KMS-11 (cell line): ENCODE measurements around the gene ZNF609.

ENCODE experiments used
- H2AFZ ChIP-seq: fragments of 200-600 bp; sonication (generic); 2 replicates; pipeline ENCODE4 v1.6.1; 2016; ENCODE audit warnings: antibody characterized with exemption, mixed run types, low read depth
- H3K27ac ChIP-seq: fragments of 200-600 bp; sonication (generic); 2 replicates; pipeline ENCODE4 v1.6.1; 2016; ENCODE audit warnings: mild to moderate bottlenecking, mixed run types
- H3K27me3 ChIP-seq: fragments of 200-600 bp; sonication (generic); 2 replicates; pipeline ENCODE4 v1.6.1; 2017; ENCODE audit warnings: mild to moderate bottlenecking, low read depth, mixed run types, moderate library complexity; ENCODE audit not compliant: insufficient read depth
- H3K36me3 ChIP-seq: fragments of 200-600 bp; sonication (generic); 2 replicates; pipeline ENCODE4 v1.6.1; 2017; ENCODE audit warnings: mild to moderate bottlenecking, mixed run types; ENCODE audit not compliant: insufficient read depth
- H3K4me1 ChIP-seq: fragments of 200-600 bp; sonication (generic); 2 replicates; pipeline ENCODE4 v1.6.1; 2016; ENCODE audit warnings: mild to moderate bottlenecking, low read depth, mixed run types; ENCODE audit not compliant: poor library complexity, severe bottlenecking
- H3K4me2 ChIP-seq: fragments of 200-600 bp; sonication (generic); 2 replicates; pipeline ENCODE4 v1.7.0; 2016; ENCODE audit warnings: mild to moderate bottlenecking, mixed run types
- H3K4me3 ChIP-seq: fragments of 200-600 bp; sonication (generic); IDR thresholded peaks from 2 replicates; pipeline ENCODE4 v1.6.1; 2017; ENCODE audit warnings: low read depth, low read length, mixed read lengths; ENCODE audit not compliant: insufficient read depth
- H3K79me2 ChIP-seq: fragments of 200-600 bp; sonication (generic); 2 replicates; pipeline ENCODE4 v1.6.1; 2016; ENCODE audit warnings: low read depth, mixed run types; ENCODE audit not compliant: insufficient read depth
- H3K9ac ChIP-seq: fragments of 200-600 bp; sonication (generic); 2 replicates; pipeline ENCODE4 v1.6.1; 2016; ENCODE audit warnings: mild to moderate bottlenecking, mixed run types
- H4K20me1 ChIP-seq: fragments of 200-600 bp; sonication (generic); 2 replicates; pipeline ENCODE4 v1.6.1; 2016; ENCODE audit warnings: mild to moderate bottlenecking, mixed run types; ENCODE audit not compliant: insufficient read depth
- TF ChIP-seq, protein P1 (sequence below): fragments of 200-600 bp; sonication (generic); conservative IDR thresholded peaks from 2 replicates; pipeline ENCODE4 v1.6.1; 2017; ENCODE audit warnings: low read depth, mild to moderate bottlenecking, antibody characterized with exemption, low read length, moderate library complexity, mixed read lengths

ZNF609 gene

DNA sequence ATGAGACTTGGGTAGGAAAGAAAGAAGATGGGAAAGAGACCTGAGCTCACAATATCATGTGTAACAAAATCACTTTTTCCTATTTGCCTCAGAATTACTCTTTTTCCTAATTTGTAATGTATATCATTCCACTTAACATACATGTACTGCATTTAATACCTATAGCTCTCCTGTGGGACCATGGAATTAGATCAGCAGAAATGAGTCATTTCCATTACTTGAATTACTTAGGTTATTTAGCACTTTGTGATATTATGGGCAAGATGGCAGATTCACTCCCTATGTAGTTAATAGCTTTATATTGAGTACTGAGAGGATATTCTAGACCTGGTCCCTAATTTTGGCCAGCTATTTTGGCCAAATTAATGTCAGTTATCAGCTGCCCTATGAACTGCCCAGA, 70.5 kb downstream of the ZNF609 start:
- Histone ChIP-seq H3K36me3 (no peaks in the 10 kb centered on the region), H3K9ac (no peak overlapping the region), H3K79me2 (peaks cover 100% of the 10 kb centered on the region), H4K20me1 (peaks cover 9% of the 10 kb centered on the region; the same call in 1 of the 2 replicates), H3K4me1 (peaks cover 52% of the 10 kb centered on the region), H3K4me2 (no peak overlapping the region), H2AFZ (no peak overlapping the region), H3K27ac (no peak overlapping the region), H3K27me3 (no peaks in the 10 kb centered on the region), H3K4me3 (no peak overlapping the region)
- TF ChIP-seq, protein P1, sequence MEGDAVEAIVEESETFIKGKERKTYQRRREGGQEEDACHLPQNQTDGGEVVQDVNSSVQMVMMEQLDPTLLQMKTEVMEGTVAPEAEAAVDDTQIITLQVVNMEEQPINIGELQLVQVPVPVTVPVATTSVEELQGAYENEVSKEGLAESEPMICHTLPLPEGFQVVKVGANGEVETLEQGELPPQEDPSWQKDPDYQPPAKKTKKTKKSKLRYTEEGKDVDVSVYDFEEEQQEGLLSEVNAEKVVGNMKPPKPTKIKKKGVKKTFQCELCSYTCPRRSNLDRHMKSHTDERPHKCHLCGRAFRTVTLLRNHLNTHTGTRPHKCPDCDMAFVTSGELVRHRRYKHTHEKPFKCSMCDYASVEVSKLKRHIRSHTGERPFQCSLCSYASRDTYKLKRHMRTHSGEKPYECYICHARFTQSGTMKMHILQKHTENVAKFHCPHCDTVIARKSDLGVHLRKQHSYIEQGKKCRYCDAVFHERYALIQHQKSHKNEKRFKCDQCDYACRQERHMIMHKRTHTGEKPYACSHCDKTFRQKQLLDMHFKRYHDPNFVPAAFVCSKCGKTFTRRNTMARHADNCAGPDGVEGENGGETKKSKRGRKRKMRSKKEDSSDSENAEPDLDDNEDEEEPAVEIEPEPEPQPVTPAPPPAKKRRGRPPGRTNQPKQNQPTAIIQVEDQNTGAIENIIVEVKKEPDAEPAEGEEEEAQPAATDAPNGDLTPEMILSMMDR, result no peak

DNA sequence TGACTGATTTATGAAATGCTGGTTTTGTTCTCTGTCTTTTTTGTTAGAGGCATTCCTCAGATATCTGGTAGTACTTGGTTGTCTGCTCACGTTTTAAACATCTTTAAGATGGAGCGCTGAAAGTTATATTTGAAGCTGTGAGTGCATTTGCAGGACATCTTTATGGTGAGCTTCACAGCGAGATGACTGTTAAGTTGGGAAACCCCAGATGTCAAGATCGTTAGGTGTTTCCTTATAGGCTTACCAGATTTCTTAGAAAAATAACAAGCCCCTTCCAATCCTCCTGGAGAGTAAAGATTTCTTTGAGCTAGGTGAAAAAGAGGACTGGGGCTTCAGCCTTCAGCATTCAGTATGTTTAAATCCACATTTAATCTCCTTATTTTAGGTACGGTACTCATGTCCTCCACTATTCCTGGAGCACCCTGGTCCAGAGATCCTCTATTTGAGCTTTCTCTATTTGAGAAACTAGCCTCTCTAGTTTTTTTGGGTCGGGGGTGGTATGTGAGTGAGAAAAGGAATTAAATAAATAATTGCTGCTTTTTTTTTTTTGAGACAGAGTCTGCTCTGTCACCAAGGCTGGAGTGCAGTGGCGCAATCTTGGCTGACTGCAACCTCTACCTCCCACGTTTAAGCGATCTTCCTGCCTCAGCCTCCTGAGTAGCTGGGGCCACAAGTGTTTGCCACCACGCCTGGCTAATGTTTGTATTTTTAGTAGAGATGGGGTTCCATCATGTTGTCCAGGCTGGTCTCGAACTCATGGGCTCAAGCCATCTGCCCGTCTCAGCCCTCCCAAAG, 72.3 kb downstream of the ZNF609 start:
- H3K79me2 ChIP-seq, result peaks cover 100% of the 10 kb centered on the region

DNA sequence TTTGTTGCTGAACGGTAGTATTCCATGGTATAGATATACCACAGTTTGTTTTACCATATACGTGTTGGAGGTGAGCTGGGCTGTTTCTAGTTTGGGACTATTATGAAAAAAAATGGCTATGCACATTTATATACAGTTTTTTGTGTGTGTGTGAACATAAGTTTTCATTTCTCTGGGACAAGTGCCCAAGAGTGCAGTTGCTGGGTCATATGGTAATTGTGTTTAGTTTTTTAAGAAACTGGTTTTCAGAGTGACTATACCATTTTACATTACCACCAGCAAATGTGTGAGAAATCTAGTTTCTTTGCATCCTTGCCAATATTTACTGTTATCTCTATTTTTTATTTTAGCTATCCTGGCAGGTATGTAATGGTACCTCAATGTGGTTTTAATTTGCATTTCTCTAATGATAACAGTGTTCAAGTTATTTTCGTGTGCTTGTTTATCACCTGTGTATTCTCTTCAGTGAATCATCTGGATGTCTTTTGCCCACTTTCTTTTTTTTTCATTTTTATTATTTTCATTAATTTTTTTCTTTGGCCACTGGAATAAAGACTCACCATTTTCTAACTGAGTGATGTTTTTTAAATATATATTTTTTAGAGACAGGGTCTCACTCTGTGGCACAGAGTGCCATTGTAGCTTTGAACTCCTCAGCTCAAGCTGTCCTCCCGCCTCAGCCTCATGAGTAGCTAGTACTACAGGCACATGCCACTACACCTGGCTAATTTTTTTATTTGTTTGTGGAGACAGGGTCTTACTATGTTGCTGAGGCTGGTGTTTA, 75.3 kb downstream of the ZNF609 start:
- H3K4me2 ChIP-seq, result peak overlapping the region; percentile 31; the same call in 1 of the 2 replicates
- no peaks in the 10 kb centered on the region for H3K27me3 ChIP-seq
- H3K9ac ChIP-seq, result no peak overlapping the region
- peaks cover 12% of the 10 kb centered on the region; the same call in 1 of the 2 replicates for H4K20me1 ChIP-seq
- TF ChIP-seq, protein P1, result no peak
- peaks cover 96% of the 10 kb centered on the region for H3K79me2 ChIP-seq
- H3K4me3 ChIP-seq, result no peak overlapping the region
- H3K4me1 ChIP-seq, result peaks cover 27% of the 10 kb centered on the region
- H3K27ac ChIP-seq, result no peak overlapping the region
- H3K36me3 ChIP-seq, result no peaks in the 10 kb centered on the region
- H2AFZ ChIP-seq, result no peak overlapping the region

More for the DNA sequence above, 72.3 kb downstream of the ZNF609 start:
- Histone ChIP-seq H3K4me2 (no peak overlapping the region), H3K4me1 (peaks cover 37% of the 10 kb centered on the region), H3K36me3 (no peaks in the 10 kb centered on the region), H3K9ac (no peak overlapping the region), H4K20me1 (peaks cover 12% of the 10 kb centered on the region; the same call in 1 of the 2 replicates), H3K4me3 (no peak overlapping the region), H3K27me3 (no peaks in the 10 kb centered on the region), H3K27ac (no peak overlapping the region), H2AFZ (no peak overlapping the region)
- TF ChIP-seq, protein P1, result no peak

DNA sequence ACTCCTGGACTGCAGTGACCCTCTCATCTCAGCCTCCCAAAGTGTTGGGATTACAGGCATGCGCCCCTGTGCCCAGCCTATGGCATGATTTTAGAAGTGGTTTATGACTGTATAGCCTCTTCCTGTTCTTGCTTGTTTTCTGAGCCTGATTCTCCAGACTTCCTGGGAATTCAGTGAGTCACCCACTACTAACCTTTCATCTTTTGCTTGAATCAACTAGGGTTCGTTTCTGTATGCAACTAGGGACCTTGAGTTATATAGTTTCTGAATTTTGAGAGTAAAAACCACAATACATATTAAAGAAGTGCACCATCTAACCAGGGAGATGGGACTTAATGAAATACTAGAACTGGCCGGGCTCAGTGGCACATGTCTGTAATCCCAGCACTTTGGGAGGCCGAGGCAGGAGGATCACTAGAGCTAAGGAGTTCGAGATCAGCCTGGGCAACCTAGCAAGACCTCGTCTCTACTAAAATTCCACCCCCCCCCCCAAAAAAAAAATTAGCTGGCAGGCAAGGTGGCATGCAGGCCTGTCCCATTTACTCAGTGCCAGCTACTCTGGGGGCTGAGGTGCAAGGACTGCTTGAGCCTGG, 76.0 kb downstream of the ZNF609 start:
- no peak overlapping the region for H3K27ac ChIP-seq
- no peaks in the 10 kb centered on the region for H3K36me3 ChIP-seq
- no peak overlapping the region for H3K4me3 ChIP-seq
- peaks cover 89% of the 10 kb centered on the region for H3K79me2 ChIP-seq
- peaks cover 12% of the 10 kb centered on the region; the same call in 1 of the 2 replicates for H4K20me1 ChIP-seq
- H3K9ac ChIP-seq, result no peak overlapping the region
- H2AFZ ChIP-seq, result no peak overlapping the region
- peaks cover 27% of the 10 kb centered on the region for H3K4me1 ChIP-seq
- no peaks in the 10 kb centered on the region for H3K27me3 ChIP-seq
- no peak overlapping the region for H3K4me2 ChIP-seq
- TF ChIP-seq, protein P1, result no peak
